ENCODE results near the gene UBTD1.
"Not testable (repeated sequence)": the region's sequence is repeated elsewhere in the genome, so short reads cannot be mapped to it uniquely, and the experiment has no call there.

Gene UBTD1

DNA sequence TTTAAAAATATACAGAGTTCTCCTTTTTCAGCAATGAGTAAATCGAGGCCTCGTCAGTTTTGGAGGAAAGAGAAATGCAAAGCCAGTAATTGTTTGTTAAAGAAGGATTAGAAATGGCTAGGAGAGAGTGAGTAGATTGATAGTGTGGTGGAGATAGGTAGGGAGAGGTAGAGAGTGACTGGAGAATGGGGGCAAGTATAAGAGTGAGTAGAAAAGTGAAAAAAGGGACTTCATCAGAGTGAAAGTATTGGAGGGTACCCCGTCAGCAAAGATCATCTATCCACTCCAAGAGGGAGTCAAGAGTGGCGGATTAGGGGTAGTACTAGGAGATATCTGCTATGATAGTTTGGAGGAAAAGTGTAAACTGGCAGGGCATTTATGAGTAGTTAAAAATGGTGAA lies 64.6 kb downstream of the UBTD1 start:
- DNase-seq (ENCODE audit: low spot score): no peak

- DNase-seq (ENCODE audit: low spot score): no peak
These were observed 66.1 kb downstream of the UBTD1 start for GRCh38 chr10:97564776-97565175.

DNA sequence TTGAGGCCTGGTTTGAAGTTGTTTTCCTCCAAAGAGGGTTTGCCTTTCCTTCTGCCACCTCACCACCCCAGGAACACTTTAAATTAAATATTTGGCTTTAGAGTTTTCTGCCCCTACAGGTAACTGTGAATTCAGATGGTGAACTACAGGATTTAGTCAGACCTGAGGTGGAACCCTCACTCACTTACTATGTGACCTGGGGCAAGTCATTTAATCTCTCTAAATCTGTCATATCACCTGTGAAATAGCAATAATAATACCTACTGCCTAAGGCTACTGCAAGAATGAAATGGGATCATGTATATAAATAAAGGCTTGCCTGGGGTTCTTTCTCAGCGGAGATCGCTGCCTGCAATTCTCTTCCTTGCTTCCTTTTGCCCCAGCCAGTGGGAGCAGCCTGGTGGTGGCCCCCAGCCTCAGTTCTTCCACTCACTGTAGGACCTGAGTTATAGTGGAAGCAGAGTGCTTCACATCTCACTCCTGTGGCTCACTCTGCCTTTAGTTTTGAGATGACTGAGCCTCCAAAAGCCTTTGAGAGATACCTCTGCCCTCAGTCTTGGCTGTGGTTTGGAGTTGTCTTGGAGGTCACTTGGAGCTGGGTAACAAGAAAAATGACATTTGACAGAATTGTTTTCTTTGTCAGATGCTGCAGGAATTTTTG lies 67.7 kb downstream of the UBTD1 start:
- no peak for DNase-seq (ENCODE audit: low spot score)

DNA sequence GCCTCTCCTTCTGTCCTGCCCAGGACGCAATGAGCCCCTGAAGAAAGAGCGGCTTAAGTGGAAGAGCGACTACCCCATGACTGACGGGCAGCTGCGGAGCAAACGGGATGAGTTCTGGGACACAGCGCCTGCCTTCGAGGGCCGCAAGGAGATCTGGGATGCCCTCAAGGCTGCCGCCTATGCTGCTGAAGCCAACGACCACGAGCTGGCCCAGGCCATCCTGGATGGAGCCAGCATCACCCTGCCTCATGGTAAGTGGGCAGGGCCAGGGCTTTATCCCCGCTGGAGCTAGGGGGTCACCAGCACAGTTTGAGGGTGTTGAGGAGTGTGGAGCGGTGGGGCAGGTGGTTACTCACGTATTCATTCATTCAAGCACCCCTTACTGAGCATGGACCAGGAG lies 69.2 kb downstream of the UBTD1 start:
- DNase-seq (ENCODE audit: low spot score): no peak

- no peak for DNase-seq (ENCODE audit: low spot score)
These were observed 71.5 kb downstream of the UBTD1 start for GRCh38 chr10:97570146-97570788.

DNA sequence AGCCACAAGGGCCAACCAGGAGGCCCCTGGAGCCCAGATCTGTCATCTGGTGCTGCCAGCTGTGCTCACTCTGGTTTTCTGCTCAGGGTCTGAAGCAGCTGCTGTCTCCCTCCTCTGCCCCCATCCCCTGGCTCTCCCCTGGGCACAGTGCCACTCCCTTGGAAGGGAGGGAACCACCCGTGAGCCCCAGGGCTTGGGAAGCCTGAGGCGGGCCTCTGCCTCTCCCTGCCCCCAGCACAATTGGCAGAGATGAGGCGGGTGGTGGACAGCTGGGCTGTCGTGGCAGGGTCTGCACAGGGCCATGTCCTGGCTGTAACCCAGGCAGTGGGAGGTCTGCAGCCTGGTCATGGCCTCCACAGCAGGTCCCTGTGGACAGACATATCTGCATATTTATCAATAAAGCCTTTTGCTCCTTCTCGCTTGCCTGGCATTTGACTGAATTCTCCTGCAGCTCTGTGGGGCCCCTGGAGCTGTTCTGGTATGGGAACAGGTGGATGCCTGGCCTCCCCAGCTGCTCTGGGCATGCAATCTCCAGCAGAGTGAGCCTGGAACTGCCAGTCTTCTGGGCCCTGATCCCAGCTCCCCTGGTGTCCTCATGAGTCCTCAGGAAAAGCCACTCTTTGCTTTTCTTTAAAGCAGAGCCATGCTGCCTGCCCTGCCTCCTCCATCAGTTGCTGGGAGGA lies 72.2 kb downstream of the UBTD1 start:
- DNase-seq (ENCODE audit: low spot score): no peak

- DNase-seq (ENCODE audit: low spot score): peak; percentile 36
These were observed 72.9 kb downstream of the UBTD1 start for GRCh38 chr10:97571622-97572021.

DNA sequence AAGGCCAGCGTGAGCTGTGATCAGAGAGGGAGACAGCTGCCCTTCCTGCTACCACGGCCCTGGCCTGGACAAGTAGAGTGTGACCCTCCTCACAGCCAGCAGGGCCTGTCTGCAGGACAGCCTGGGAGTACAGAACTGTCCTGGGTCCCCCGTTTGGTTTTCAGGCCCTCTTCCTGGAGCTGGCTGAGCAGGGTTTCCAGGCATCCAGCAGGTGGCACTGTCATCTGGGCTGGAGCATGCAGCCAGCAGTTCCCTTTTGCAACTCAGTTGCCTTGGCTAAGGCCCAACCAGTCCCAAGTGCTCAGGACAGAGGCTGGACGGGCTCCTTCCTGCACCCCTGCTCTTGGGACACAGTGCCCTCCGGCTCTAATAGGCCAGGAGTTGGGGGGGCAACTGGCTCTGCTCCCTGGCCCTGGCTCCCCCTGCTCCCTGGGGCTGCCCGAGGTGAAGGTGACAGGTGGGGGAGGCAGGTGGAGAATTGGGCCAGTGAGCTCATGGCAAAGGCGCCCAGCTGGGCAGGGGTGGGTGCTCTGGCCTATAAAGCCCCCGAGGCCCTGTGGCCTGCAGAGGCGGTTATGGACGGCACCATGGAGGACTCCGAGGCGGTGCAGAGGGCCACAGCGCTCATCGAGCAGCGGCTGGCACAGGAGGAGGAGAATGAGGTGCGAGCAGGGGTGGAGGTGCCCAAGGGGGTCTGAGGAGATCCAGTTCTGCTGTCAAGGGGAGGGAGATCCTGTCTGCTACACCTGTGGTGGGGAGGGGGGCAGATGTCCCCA lies 73.7 kb downstream of the UBTD1 start, which contains the start of gene ANKRD2:
ANKRD2 (plus strand) TSS at position 566 of the 776 bp plus-strand sequence; CDS start at position 576, 10 bp downstream.
- peak; percentile 57 for DNase-seq (ENCODE audit: low spot score)

DNA sequence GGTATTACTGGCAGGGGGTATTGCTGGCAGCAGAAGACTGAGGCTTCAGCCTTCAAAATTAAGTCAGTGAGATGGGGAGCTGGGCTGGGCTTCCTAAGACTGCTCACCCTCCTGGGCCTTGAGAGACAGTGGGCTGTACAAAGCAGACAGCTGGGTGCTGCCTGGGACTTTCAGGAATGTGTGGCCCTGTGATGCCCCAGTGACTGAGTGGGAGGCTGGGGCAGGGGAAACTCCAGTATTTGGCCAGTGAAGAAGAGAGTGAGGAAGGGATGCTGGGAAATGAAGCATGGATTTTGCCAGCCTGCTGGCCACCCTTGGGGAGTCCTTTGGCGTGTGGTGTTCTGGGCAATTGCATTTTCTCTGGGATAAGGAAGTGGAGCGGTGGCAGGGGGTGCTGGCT lies 74.3 kb downstream of the UBTD1 start:
- no peak for DNase-seq (ENCODE audit: low spot score)

DNA sequence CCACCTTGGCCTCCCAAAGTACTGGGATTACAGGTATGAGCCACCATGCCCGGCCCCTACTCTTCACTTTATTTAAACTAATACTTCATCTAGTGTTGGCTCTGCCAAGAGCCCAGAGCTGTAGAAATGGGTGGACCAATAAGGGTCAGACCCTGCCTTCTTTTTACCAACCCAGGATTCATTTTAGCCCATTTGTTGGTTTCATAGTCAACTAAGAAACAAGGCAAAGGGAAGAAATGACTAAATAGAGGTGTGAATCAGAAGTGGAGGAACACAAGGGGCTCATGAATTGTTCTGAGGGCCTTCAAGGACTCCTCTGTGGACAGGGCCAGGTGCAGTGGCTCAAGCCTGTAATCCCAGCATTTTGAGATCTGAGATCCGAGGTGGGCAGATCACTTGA lies 74.9 kb downstream of the UBTD1 start:
- no peak for DNase-seq (ENCODE audit: low spot score)

GRCh38 chr10:97574374-97575126 lies 75.8 kb downstream of the UBTD1 start:
- peak; percentile 88 for DNase-seq (ENCODE audit: low spot score)

DNA sequence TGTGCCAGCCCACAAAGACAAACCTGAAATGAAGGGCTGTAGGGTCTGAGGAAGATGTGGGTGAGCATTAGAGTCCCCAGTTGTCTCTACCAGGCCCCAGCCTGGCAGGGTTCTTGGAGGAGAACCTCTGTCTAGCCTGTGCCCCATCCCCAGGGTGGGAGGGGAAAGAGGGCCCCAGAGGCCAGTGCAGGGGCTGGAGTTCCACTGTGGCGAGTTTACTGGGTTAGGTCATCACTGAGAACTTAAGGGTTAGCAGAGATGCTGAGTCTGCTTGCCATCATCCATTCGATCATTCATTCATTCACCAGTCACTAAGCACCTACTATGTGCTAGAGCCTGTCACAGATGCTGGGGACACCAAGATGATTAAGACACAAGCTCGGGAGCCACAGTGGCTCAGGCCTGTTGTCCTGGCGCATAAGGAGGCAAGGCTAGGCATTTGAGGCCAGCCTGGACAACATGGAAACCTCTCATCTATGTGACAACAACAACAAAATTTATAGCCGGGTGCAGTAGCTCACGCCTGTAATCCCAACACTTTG lies 76.5 kb downstream of the UBTD1 start:
- no peak for DNase-seq (ENCODE audit: low spot score)

DNA sequence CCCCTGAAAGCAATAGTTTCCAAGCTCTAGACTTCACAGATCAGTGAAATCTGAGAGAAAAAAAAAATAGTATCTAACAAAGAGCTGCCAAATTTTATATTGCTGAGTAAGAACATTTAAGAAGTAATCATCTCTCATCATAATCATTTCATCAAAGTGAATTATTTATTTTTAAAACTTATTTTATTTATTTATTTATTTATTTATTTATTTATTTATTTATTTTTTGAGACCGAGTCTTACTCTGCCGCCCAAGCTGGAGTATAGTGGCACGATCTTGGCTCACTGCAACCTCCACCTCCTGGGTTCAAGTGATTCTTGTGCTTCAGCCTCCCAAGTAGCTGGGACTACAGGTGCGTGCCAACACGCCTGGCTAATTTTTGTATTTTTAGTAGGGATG lies 77.8 kb downstream of the UBTD1 start:
- DNase-seq (ENCODE audit: low spot score): not testable (repeated sequence)

DNA sequence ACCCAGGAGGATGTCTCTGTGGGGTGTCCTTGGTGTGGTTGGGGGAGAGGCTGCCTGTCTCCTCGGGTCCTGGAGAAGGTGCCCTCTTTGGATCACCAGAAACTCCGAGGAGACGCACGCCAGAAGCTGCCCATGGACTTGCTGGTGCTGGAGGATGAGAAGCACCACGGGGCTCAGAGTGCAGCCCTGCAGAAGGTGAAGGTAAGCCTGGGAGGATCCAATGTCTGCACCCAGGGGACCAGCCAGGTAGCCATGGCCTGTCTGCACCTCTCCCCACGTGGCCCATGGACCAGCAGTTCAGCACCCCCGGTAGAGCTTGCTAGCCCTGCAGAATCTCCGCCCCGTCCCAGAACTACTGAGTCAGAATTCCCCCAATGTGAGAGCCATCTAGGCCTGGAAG lies 79.0 kb downstream of the UBTD1 start:
- no peak for DNase-seq (ENCODE audit: low spot score)

GRCh38 chr10:97578171-97578844 lies 79.6 kb downstream of the UBTD1 start:
- DNase-seq (ENCODE audit: low spot score): no peak

DNA sequence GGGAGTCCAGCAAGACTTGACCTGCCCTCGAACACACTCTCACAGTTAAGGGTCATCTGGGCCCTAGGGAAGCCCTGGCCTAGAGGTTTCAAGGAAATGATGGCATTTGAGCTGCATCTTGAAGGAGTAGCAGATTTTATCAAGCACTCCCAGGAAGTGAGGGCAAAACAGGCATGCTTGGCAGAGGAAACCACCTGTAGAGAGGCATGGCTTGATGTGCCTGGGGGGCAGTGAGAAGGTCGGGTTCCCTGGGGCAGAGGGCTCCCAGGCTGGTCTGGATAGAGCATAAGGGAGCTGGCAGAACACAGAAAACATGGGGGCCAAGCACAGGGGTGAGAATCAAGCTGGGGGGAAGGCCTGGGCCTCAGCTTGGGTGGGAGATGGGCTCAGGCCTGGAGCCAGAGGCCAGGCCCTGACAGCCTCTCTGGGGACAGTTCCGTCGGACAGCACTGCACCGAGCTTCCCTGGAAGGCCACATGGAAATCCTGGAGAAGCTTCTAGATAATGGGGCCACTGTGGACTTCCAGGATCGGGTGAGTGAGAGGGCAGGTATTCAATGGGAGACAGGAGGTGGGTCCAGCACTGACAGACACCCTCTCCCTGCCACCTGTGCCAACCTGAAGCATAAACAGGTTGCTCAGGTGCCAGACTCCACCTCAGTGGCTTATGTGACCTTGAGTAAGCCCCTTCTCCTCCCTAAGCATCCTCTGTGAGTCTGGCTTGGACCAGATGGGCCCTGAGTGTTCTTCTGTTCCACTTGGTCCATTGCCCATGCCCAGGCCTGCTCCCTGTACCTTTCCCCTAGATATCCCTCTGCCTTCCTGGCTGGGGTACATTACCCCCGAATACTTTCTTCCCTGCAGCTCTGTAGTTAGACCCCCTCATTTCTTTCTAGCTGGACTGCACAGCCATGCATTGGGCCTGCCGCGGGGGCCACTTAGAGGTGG lies 82.0 kb downstream of the UBTD1 start:
- DNase-seq (ENCODE audit: low spot score): no peak

DNA sequence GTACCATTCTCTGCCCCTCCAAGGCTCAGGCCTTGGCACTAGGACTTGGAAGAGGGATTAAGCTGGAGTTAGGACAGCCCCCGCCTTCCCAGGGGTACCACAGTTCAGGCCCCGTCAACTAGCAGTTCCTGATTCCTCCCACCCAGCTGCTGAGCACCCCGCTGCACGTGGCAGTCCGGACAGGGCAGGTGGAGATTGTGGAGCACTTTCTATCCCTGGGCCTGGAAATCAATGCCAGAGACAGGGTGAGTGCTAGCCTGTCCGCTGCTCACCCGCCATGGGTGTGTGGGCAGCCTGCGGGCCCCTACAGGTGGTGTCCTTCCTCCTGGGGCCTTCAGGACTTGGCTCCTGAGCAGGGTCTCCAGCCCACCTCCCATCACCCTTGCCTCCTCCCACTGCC lies 83.4 kb downstream of the UBTD1 start:
- DNase-seq (ENCODE audit: low spot score): no peak

- no peak for DNase-seq (ENCODE audit: low spot score)
These were observed 84.8 kb downstream of the UBTD1 start for GRCh38 chr10:97583476-97583875.

DNA sequence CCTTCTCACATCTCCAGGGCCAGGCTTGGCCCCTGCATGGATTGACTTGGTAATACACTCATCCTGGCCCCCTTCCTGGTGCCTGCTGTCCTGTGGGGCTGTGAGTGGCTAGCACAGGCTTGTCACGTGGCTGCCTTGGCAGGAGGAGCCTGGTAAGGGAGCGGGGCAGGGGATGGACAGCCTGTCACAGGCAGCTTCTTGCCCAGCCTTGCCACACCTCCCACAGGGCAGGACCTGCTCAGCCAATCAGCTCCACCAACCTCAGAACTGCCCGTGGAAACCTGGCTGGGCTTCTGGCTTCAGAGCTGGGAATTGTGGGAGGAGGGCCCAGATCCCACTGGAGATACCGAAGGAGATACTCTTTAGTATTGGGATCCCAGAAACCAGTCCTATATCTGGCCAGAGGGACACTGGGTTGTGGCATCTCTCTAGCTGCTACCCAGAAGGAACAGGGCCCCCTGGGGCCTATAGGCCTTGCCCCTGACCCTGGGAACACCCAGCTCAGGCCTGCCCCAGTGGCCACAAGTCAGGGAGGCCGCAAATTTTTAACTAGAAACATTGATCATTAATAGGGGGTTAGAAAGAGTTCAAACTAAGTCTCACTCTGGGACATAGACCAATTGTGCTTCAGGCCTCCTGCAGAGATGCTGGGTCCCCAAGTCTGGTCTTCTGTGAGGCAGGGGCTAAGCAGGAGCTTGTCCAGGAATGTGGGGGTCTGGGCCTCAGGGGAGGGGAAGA lies 85.5 kb downstream of the UBTD1 start, which contains the start of gene HOGA1:
HOGA1 (plus strand) TSS at position 330 of the 738 bp plus-strand sequence; CDS start at position 645, 315 bp downstream.
- DNase-seq (ENCODE audit: low spot score): peak; percentile 31
